DLD1 (cell line): Measurements from ENCODE around the gene SSTR3.
"Not testable (repeated sequence)": the region's sequence is repeated elsewhere in the genome, so short reads cannot be mapped to it uniquely, and the experiment has no call there.

Experiments used
- in situ Hi-C: cut with HindIII; loops from 2 replicates; pipeline ENCODE4 v1.10.0; 2017; ENCODE audit warnings: low sequenced_read_pairs

SSTR3 gene

DNA sequence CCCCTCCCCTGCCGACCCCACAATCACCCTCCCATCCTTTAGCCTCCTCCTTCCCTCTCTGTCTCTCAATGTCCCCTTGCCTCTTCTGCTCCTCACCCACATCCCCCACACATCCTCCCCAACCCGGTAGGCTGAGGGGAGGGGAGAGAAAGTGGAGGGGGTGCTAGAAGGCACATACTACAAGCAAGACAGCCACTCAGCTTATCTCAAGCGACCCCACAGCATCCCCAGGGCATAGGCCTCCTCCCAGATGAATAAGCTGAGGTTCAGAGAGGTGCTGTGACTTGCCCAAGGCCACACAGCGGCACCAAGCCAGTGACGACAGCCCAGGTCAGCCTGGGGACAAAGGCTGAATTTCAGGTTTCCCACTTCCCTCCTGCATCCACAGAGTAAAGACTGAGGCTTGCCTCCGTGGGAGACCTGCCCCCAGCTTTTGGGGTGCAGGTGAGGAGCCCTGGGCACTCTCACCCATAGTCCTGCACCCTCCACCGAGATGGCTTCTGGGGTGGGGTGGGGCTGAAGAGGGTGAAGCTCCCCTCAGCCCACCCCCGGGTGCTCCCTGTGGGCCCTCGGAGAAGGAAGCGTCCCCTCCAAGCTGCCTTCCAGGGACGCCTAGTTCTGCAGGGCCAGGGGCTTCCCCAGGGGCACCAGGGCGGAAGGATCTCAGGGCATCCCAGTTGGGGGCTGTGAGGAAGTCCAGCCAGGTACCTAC, 31.3 kb upstream of the SSTR3 start:
- in situ Hi-C loops: no loop called here

DNA sequence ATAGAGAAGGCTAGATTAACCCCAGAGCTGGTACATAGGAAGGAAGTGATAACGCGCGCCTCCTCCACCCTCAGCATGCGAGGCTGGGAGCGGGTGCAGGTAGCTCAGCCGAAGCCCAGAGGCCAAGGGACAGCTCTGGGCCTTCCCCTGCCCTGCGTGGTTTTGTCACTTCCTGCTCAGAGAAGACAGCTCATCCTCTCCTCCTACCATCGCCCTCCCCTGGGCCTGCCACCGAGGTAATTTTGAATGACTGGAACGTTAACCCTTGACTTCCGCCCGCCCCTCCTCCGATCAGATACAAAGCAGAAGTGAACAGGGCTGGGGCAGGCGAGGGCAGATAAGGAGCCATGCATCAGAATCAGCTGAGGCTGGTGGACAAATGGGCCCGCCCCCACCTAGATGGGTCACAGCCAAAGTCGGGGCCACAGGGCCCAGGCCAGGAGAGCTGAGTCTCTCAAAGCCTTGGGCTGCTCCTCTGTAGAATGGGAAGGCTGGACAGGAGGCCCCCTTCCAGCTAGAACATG, 30.2 kb upstream of the SSTR3 start:
- in situ Hi-C loops: no loop called here

DNA sequence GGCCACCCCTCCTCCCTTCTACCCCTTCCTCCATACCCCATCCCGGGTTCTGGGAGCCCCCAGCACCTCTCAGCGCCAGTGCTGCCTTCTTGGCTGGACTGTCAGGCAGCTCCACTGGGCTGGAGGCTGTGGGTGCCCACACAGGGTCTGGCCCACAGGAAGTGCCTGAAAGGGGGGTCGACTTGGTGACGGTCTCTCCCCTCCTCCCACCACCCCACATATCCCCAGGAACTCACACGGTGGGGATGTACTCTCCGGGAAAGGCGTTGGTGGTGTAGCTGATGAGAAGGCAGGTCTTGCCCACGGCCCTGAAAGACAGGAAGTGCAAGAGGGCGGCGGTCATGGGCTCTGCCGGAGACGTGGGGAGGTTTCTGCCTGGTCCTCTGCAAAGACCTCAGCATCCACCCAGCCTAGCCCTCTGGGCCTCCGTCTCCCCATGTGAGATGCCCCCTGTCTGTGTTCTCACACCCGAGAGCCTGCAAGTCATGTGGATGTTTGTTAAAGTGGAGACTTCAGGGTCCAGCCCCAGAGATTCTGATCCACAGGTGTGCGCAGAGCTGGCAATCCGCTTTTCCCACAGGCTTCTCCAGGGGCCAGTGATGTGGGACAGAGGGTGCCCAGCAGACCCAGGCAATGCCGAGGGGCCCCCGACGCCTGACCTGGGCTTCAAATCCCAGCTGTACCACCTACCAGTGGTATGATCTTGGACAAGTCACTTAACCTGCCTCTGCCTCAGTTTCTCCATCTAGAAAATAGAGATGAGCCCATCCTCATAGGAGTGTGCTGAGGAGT, 29.3 kb upstream of the SSTR3 start:
- in situ Hi-C loops: no loop called here

DNA sequence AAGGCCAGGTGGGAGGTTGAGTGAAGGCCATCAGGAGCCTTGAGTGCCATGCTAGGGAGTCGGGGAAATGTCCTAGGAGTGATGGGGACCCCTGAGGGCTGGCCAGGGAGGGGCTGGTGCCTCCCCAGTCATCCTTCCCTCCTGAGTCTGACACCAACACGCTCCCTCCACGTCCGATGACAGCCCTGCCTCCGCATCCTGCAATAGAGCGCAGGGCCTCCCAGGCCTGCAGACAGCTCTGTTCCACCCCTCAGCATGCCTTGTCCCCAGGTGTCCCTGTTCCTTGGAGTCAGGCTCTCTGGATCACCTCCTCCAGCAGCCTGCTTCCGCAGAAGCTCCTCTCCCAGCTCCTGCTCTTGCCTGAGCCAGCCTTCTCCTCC, 28.7 kb upstream of the SSTR3 start:
- in situ Hi-C loops: no loop called here

DNA sequence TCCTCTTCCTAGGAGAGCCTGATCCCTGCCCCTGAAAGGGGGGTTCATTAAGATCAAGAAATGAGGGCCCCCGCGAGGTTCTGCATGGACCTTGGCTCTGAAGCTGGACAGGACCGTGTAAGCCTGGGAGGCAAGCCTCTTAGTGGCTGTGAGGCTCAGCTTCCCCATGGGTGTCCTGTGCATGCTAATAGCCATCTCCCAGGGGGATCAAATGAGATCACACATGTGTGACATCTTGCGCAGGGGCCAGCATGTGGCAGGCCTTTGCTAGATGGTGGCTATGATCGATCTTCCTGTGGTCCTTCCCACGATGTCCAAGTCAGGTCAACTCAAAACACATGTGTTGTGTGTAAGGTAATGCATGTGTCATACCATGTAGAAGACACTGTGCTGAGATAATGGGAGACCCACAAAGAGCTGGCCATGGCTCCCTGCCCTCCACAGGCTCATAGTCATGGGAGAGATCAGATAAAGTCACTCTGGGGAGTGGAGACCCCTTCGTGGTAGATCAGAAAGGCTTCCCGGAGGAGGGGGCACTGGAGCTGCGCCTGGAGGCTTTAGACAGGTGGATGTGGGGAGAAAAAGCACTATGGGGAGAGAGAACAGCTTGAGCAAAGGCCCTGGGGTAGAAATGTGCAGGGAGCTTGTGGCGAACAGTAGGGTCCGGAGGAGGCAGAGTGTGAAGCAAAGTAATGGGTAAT, 28.1 kb upstream of the SSTR3 start:
- in situ Hi-C loops: no loop called here

DNA sequence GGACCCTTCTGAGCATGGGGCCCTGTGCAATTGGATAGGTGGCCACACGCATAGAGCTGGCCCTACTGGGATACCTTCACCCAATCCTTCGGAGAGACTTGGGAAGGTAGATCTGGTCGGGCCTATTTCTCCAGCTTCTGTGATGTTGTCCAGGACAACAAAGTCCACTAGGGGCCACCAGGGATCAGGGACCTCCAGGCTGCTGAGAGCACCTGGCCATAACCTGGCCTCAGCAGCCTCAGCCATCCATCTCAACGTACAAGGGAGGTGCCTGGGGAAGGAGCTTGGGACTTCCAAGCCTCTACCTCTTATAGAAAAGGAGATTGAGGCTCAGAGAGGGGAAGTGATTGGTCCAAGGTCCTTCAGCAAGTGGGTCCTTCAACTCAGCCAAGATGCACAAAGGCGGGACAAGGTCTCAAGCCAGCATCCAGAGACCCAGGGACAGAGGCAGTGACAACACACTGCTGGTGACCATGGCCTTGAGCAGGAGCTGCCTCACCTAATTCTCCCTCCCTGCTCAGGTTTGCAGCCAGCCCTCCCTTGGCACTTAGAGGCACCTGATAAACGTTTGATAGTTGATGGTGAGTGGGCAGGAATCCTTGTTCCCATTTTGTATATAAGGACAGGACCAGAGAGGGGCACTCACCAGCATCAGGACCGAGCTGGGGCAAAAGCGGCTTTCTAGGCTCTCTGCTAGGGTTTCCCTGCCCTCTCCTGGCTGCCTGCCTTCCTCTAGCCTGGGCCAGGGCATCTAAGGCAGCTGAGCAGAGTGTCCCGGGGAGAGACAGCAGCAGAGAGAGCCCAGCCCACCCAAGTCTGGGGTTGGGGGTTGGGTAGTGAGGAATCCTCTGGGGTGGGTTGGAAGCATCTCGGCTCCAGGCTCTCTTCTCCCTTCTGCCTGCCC, 27.3 kb upstream of the SSTR3 start:
- in situ Hi-C loops: no loop called here

DNA sequence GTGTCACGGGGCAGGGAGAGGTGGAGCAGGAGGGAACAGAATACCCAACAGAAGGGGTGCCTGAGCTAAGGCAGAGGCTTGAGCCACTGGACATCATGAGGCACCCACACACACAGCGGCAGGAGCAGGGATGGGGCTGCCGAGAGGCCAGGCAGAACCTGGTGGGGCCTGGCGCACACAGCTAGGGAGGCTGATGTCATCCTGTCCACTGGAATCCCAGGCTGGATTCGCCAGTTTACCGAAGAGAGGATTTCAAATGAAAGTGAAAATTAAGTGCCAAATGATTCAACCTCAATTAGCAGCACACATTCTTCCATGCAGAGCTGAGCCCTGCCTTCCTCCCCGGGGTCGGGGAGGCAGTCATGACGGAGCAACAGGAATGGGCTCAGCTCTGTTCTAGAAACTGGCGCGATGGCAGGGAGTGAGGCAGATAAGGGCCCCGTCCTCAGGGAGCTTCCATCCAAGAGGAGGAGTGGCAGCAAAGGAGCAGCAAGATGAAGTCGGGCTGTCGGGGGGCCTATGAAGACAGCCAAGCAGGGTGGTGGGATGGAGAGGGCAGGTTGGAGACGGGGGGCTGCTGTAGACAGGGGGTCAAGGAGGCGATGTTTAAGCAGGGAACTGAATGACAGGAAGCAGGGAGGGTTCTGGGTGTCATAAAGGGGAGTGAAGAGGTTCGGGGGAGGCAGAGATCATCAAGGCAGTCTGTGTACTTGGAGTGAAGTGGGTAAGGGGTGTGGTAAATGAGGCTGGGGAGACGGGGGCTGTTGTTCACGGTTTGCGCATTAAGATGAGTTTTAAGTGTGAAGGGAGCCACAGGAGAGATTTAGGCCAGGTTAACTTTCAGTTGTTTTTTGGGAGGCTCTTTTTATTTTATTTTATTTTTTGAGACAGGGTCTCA, 25.3 kb upstream of the SSTR3 start:
- in situ Hi-C loops: no loop called here

DNA sequence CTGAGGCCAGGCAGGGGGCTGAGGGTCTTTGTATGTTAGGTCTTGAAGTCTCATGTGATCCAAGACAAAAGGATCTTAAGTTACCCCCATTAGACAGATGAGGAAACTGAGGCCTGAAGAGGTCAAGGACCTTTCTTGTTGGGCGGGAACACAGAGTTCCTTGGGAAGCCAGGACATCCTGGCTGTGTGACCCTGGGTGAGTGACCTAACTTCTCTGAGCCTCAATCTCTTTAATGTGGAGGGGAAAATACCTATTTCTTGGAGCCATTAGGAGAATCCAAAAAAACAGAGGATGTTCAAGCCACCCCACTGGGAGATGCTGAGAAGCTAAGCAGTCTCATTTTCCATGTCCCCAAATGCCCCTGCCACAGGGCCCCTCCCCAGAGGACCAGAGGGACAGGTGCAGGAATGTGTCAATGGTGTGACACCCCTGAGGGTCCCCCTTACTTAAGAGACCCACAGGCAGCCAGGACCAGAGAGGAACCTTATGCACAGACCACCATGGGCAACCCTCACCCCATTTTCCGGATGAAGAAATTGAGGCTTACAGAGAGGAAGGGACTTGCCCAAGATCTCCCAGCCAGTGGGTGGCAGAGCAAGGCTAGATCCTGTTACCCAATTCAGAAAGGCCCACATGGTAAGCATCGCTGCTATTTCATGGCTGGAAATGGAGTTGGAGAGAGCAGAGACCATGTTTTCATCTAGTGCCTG, 23.8 kb upstream of the SSTR3 start:
- in situ Hi-C loops: no loop called here

DNA sequence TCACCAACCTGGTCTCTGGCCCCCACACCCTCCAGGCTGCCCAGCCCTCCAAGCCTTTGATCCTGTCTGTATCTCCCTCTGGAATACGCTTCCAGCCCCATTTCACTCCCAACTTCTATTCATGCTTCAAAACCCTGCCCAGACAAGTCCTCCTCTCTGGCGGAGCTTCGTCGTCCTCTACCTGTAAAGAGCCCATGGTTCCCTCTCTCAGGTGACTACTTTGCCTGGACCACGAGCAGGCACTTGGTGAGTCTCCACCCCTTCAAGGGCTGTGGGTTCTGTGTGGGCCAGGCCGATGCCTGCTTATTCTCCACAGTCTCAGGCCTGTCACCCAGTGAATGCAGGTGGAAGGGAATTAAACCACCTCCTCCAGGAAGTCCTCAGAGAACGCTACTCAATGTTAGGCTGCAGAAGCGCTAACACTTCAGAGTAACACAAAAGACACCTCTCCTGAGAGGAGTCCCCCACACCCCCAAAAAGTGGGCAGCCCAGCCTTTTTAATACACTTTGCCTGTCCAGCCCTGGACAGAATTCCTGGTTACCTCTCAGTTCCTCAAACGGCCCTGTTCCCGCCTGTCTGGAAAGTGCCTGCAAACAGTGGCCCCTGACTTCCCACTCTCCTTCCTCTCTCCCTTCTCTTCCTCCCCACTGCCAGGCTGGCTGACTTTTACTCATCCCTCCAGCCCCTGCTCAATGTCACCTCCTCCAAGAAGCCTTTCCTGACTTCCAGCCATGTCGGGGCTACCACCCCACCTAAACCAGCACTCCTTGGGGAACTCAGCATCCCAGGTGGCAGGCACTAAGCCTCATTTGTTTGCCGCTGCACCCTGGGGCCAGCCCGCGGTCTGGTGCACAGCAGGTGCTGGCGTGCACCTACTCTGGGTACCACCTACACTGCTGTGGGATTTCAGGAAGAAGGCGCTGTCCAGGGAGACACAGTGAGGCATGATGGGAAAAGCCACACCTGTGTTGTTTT, 22.7 kb upstream of the SSTR3 start:
- in situ Hi-C loops: no loop called here

DNA sequence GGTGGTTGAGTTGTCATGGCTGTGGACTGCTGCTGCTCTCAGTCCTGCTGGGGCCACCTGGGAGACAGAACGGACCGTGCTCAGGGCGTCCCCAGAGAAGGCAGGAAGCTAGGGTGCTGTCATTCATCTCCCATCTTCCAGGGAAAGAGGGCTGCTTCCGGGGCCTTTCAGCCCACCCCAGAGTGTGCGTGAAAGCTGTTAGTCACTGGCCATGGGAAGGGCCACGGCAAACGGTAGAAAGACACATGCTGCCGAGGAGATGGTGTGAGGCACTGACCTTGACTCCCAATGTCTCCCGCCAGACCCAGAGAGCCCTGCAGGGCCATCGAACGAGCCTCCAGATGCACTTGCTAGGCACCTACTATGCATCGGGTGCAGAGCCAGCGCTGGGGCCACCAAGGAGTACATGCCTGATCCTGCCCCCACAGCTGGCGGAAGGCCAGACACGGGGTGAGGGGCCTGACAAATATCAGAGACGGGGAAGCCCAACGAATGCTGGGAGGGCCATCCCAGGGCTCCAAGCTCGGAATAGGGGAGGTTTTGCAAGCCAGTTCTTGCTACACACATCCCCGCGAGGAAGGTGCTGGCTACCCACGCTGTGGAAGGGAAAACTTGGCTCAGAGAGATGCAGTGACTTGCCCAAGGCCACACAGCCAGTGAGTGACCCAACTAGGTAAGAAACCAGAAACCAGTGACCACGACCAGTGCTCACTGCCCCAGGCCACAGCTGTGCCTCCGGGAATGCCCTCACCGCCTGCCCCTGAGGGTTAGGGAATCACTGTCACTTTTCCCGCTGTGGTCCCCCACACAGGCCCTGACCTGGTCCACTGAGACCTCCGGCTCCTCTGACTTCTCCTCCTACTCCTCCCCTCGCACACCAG, 21.7 kb upstream of the SSTR3 start:
- in situ Hi-C loops: no loop called here

DNA sequence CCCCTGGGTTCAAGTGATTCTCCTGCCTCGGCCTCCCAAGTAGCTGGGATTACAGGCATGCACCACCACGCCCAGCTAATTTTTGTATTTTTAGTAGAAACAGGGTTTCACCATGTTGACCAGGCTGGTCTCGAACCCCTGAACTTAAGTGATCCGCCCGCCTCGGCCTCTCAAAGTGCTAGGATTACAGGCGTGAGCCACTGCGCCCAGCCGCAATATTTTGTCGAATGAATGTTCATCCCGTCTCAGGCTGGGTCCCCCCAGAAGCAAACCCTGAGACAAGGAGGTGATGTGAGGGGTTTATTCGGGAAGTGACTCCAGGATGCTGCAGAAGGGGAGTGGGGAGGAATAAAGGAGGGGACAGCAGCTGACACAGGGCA, 21.1 kb upstream of the SSTR3 start:
- in situ Hi-C loops: not testable (repeated sequence)

DNA sequence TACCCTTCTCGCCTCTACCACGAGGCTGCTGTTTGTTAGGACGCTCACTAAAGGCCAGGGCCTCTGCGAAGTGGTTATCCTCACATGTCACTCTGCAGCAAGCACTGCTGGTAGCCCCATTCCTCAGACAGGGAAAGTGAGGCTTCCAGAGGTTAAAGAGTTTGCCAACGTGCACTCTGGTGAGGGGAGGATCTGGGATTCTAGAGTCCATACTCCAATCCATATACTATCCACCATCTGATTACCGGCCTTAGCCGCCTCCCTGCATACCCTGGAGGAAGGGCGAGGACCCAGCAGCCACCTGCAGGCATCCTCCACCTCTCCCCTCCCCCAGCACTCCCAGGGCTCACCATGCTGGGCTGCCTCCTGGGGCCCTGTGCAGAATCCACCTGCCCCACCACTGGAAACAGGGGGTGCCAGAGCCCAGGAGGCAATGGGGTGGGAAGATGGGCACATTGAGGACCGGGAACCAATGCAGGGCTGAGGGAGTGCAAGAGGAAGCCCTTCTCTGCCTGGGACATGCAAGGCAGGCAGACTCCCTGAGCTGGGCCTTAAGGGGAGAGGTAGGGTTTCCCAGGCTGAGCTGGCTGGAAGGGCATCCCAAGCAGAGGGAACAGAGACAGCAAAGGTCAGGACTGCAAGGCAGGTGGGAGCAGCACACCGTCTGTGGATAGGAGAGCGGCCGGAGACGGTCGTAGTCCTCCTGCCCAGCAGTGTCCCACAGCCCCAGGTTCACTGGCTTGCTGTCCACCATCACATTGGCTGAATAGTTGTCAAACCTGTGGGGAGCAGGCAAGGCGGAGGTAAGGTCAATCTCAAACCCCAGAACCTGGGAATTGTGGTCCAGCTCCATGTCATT, 20.1 kb upstream of the SSTR3 start:
- in situ Hi-C loops: no loop called here

DNA sequence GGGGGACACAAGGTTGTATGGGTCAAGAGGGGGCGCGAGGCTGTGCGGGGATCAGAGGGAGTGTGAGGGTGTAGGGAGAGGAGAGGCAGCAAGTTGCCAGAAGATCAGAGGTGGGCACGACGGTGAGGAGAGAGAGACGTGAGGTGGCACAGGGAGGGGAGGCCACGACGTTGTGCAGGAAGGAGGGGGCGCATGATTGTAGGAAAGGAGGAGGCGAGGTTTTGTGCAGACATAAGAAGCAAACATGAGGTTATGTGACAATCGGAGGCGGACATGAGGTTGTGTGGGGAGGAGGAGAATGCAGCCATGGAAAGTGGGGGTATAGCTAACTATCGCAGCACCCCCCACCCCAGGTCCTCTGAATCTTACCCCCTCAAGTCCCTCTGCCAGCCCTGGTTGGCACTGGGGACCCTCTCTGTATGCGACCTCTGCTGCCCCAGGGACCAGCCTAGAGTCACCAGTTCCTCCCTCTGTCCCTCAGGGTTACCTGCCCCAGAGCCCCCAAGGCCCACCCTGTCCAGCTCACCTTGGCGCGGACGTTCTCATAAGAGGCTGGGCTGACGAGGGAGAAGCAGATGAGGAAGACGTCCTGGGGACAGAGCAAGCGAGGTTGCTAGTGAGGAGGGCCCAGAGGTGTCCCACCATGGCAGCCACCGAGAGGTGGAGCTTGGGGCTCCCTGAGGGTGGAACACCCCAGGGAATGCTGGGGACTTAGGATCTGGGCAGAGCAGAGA, 19.3 kb upstream of the SSTR3 start:
- in situ Hi-C loops: no loop called here

DNA sequence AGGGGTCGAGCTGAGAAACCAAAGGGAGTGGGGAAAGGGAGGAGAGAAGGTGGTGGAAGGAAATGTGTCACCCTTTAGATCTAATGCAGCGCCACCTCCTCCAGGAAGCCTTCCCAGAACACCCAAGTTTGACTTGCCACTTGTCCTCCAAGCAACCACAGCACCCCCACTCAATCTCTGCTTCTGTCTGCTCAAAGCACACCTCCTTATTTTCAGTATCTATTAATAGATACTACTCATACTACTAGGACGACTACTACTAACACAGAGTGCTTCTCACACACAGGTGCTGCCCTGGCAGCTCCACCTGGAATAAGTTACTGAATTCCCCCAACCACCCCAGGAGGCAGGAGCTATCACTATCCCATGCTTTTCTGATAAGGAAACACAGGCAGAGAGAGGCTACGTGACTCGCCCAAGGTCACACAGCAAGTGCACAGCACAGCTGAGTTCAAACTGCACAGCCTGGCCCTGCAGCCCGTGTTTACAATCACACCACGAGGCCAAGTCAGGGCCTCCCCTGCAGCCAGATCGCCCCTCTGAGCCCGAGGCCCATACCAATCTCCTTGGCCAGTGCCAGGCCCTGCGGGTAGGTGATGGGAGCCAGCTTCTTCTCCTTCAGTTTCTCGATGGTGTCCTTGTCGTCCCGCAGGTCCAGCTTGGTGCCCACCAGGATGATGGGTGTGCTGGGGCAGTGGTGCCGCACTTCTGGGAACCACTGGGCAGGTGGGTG, 18.6 kb upstream of the SSTR3 start:
- in situ Hi-C loops: no loop called here
